H1 (cell line): Measurements from ENCODE around the gene PCDHA10. TPM values are rescaled to one million over a fixed set of nuclear protein-coding genes. Genes with fewer than 3 reads are reported as not detected.

Experiments used
- CBX5 ChIP-seq: fragments of 300-800, 300-1000 bp; sonication (generic); IDR thresholded peaks from 2 replicates; pipeline ENCODE4 v1.7.1; 2016; ENCODE audit warnings: antibody characterized with exemption, low read length, low read depth
- GABPA ChIP-seq: IDR thresholded peaks from 2 replicates; pipeline ENCODE4 v1.6.1; 2011; ENCODE audit warnings: mild to moderate bottlenecking, low read length, moderate library complexity, borderline replicate concordance; ENCODE audit not compliant: insufficient read depth
- KDM1A ChIP-seq: fragments of 200-600, 300-600 bp; sonication (generic); IDR thresholded peaks from 2 replicates; pipeline ENCODE4 v1.7.1; 2016; ENCODE audit warnings: mild to moderate bottlenecking, low read length, borderline replicate concordance
- KDM5A ChIP-seq: fragments of 200-600 bp; IDR thresholded peaks from 2 replicates; pipeline ENCODE4 v1.7.1; 2012; ENCODE audit warnings: mild to moderate bottlenecking, low read length, inconsistent platforms, mixed read lengths
- RAD21 ChIP-seq, 2 experiments: IDR thresholded peaks in 1 of 2; conservative IDR thresholded peaks in 1 of 2; 2 replicates each; pipeline ENCODE4 v1.6.1; 2011; ENCODE audit warnings: low read depth in 2 of 2, low read length in 2 of 2, improper control_type of control experiment in 1 of 2, inconsistent platforms in 1 of 2, mild to moderate bottlenecking in 1 of 2, moderate library complexity in 1 of 2
- SP2 ChIP-seq: IDR thresholded peaks from 2 replicates; pipeline ENCODE4 v1.6.1; 2012; ENCODE audit warnings: mild to moderate bottlenecking, low read length, inconsistent platforms
- SRF ChIP-seq: IDR thresholded peaks from 2 replicates; pipeline ENCODE4 v1.6.1; 2011; ENCODE audit warnings: mild to moderate bottlenecking, low read depth, low read length, moderate library complexity
- YY1 ChIP-seq: IDR thresholded peaks from 2 replicates; pipeline ENCODE4 v1.6.1; 2011; ENCODE audit warnings: low read depth, mild to moderate bottlenecking, low read length
- polyA plus RNA-seq, 7 experiments: library from polyadenylated mRNA; depleted of rRNA in 3 of 7; stranded (reverse) in 5 of 7; unstranded in 2 of 7; fragments of >200 nt in 5 of 7; fragments of 200-250 nt in 2 of 7; gene quantifications; 1 replicate in 5 of 7; 2 replicates in 1 of 7; 4 replicates in 1 of 7; pipeline versions ENCODE4 v1.2.1 to v1.2.3, GENCODE V29; 2011 to 2013; ENCODE audit warnings: missing spikeins in 2 of 7, mixed read lengths in 2 of 7
- total RNA-seq: library from RNA; stranded (reverse); fragmentation: NEBNext Ultra II Directional; extraction: Animal tissue kit (Norgen Biotek cat#: 25700); gene quantifications from 2 replicates; pipeline ENCODE4 v1.2.1, GENCODE V29; 2021

PCDHA10 gene
- total and polyA plus RNA-seq, 2 of the 8 experiments (the other 6 are each of a cell fraction or from before 2014, with no cell fraction given) = 2.8 to 5.4 TPM

DNA sequence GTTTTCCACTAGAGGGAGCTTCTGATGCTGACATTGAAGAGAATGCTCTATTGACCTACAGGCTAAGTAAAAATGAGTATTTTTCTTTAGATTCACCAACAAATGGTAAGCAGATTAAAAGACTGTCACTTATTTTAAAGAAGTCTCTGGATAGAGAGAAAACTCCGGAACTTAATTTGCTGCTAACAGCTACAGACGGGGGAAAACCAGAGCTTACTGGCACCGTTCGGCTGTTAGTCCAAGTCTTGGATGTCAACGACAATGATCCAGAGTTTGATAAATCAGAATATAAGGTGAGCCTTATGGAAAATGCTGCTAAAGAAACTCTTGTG, 13.8 kb downstream of the PCDHA10 start (continued):
- TF ChIP-seq GABPA (no peak), YY1 (no peak), CBX5 (no peak), SRF (no peak), KDM5A (no peak), KDM1A (no peak), RAD21 (IDR thresholded peaks at IDR 0.05 in 1 of 2, conservative IDR thresholded peaks at IDR 0.05 in 1 of 2; ENCODE audit: low read depth in 2 of 2, low read length in 2 of 2) (0 out of 4 replicates have a peak, but pooled peaks of 1 of the 2 experiments have one; percentile 38), SP2 (no peak)
